Measurements from ENCODE around the gene KRTAP5-7.

- TF ChIP-seq, protein P1, sequence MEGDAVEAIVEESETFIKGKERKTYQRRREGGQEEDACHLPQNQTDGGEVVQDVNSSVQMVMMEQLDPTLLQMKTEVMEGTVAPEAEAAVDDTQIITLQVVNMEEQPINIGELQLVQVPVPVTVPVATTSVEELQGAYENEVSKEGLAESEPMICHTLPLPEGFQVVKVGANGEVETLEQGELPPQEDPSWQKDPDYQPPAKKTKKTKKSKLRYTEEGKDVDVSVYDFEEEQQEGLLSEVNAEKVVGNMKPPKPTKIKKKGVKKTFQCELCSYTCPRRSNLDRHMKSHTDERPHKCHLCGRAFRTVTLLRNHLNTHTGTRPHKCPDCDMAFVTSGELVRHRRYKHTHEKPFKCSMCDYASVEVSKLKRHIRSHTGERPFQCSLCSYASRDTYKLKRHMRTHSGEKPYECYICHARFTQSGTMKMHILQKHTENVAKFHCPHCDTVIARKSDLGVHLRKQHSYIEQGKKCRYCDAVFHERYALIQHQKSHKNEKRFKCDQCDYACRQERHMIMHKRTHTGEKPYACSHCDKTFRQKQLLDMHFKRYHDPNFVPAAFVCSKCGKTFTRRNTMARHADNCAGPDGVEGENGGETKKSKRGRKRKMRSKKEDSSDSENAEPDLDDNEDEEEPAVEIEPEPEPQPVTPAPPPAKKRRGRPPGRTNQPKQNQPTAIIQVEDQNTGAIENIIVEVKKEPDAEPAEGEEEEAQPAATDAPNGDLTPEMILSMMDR (IDR thresholded peaks at IDR 0.05; ENCODE audit: low read depth, low read length, missing input control), result peak; percentile 65
- no peak for TF ChIP-seq HNF4G (IDR thresholded peaks at IDR 0.05)
- no peak for TF ChIP-seq YY1 (IDR thresholded peaks at IDR 0.05)
- TF ChIP-seq, protein P2, sequence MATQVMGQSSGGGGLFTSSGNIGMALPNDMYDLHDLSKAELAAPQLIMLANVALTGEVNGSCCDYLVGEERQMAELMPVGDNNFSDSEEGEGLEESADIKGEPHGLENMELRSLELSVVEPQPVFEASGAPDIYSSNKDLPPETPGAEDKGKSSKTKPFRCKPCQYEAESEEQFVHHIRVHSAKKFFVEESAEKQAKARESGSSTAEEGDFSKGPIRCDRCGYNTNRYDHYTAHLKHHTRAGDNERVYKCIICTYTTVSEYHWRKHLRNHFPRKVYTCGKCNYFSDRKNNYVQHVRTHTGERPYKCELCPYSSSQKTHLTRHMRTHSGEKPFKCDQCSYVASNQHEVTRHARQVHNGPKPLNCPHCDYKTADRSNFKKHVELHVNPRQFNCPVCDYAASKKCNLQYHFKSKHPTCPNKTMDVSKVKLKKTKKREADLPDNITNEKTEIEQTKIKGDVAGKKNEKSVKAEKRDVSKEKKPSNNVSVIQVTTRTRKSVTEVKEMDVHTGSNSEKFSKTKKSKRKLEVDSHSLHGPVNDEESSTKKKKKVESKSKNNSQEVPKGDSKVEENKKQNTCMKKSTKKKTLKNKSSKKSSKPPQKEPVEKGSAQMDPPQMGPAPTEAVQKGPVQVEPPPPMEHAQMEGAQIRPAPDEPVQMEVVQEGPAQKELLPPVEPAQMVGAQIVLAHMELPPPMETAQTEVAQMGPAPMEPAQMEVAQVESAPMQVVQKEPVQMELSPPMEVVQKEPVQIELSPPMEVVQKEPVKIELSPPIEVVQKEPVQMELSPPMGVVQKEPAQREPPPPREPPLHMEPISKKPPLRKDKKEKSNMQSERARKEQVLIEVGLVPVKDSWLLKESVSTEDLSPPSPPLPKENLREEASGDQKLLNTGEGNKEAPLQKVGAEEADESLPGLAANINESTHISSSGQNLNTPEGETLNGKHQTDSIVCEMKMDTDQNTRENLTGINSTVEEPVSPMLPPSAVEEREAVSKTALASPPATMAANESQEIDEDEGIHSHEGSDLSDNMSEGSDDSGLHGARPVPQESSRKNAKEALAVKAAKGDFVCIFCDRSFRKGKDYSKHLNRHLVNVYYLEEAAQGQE (IDR thresholded peaks at IDR 0.05), result no peak
- peak; percentile 84 to 92 for TF ChIP-seq RAD21 (IDR thresholded peaks at IDR 0.05)
- TF ChIP-seq JUND (IDR thresholded peaks at IDR 0.05), result no peak
- TF ChIP-seq, protein P3, sequence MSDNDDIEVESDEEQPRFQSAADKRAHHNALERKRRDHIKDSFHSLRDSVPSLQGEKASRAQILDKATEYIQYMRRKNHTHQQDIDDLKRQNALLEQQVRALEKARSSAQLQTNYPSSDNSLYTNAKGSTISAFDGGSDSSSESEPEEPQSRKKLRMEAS (IDR thresholded peaks at IDR 0.05), result no peak
- no peak for TF ChIP-seq RXRA (IDR thresholded peaks at IDR 0.05)
- no peak for TF ChIP-seq EGR1 (IDR thresholded peaks at IDR 0.05; ENCODE audit: low read depth in 2 of 2)
- no peak for TF ChIP-seq TAF1 (conservative IDR thresholded peaks at IDR 0.05)
Measured at GRCh38 chr11:71563406-71563805, 36.3 kb downstream of the KRTAP5-7 start.
